Measurements from ENCODE around the gene UBAP1.

- TF ChIP-seq POLR2A (IDR thresholded peaks at IDR 0.05) (peak; percentile 70 to 82), CTCF (IDR thresholded peaks at IDR 0.05) (peak in 3 of 4 experiments; percentile 12 to 40 (median 27)), POLR2AphosphoS5 (IDR thresholded peaks at IDR 0.05) (peak; percentile 92), EP300 (IDR thresholded peaks at IDR 0.05) (no peak)
These were observed at the start of gene UBAP1 for GRCh38 chr9:34178436-34179212.
